Hematopoietic multipotent progenitor cell (in vitro differentiated cells): Measurements from ENCODE around the gene TMEM26. TPM values are rescaled to one million over a fixed set of nuclear protein-coding genes. Genes with fewer than 3 reads are reported as not detected.
A peak's percentile ranks its signal among the peaks of the same experiment; 100 is the strongest.

Source experiments
- DNase-seq, 3 donors: peaks; one replicate each; pipeline ENCODE4 v3.0.0-alpha.2; 2011 to 2015; ENCODE audit warnings: low read depth in 2 of 3, low spot score in 2 of 3
- total RNA-seq: library from RNA; depleted of rRNA; stranded (reverse); fragments of >200 nt; gene quantifications from one replicate; pipeline ENCODE4 v1.2.3, GENCODE V29; 2012

The TMEM26 gene
- total RNA-seq, 1 donor = under 0.01 TPM

- no peak for DNase-seq
Measured at GRCh38 chr10:61463035-61463909, 10.1 kb upstream of the TMEM26 start.

- DNase-seq = no peak
Measured at GRCh38 chr10:61460835-61461234, 7.7 kb upstream of the TMEM26 start.

DNA sequence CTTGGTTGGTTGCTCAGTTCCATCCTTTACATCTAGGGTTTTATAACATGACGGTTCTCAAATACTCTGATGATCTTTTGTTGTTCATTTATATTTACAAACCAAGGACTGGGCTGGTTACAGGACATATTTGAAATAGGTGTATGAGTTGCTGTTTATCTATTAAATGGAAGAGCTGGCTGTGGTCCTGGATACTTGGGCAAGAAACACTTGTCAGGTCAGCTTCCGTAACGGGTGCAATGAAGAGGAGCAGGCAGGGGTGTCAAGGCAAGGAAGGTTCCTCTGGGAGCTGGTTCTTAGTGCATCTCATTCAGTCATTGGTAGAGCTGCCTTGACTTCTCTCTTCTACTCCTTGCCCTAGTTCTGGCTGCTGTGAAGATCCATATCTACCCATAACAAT is 4.8 kb upstream of the TMEM26 start:
- no peak for DNase-seq

DNA sequence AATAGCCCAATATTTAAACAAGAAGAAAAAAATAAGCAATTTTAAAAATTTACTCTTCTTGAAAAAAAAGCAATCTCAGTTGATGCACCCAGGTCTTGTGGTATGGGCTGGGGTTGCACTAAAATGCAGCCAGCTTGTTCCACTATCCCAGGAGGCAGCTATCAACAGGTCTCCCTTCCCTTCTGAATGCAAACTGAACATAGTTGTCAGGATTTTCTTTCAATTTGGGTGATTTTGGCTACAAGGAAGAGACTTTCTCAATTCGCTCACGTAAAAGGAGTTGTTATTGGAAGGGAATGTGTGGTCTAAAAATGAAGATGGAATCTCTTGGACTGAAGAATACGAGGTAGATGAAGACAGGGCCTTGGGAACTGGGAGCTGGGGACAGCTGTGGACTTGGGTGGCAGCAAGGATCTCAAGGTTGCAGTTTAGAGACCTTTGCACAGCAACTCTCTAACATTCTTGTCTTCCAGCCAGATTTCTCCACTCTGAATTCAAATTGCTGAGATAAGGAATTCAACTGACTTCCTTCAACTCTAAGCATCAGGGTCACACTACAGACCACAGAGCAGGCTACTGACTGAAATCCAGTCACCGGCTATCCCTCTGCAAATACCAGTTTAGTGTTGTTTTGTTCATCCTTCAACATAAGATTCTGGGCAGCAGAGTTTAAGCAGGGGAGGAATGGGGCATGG is 3.1 kb upstream of the TMEM26 start:
- no peak for DNase-seq

DNA sequence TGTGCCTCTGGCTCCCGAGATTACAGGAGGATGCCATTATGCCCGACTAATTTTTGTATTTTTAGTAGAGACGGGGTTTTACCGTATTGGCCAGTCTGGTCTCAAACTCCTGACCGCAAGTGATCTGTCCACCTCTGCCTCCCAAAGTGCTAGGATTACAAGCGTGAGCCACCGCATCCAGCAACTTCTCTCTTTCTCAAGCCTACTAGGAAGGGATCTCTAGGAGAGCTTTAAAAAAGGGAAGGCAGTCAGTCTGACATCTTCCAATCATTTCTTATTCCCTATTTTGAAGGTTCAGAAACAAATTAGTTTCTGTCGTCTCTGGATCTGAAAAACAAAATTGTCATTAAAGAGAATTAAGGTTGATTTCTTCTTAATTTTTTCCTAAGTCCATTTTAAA is 2.5 kb upstream of the TMEM26 start:
- DNase-seq = no peak

- DNase-seq = no peak
Measured at GRCh38 chr10:61454541-61454940, 1.4 kb upstream of the TMEM26 start.

DNA sequence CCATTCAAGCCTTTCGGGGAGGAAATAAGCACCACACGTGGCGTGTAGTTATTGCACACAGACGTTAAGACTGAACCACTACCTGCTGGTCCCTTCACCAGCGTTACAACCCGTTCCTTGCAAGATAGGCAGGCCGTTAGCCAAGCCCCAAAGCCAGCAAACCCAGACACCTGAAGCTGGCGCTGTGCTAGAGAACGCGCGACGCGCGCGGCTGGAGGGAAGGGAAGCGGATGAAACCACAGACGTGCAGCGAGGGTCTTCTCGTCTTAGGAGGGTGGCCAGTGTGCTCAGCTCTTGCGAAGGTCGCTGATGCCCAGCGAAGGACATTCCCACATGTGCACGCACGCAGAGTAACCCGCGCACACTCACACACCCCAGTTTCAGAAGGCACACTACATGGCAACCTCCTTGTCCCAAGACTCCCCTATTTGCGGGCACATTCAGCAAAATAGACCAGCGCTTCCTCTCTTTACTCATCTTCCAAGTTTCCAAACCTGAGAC is 980 bp downstream of the TMEM26 start:
- peak in 2 of 3 donors; percentile 21 to 48 for DNase-seq

DNA sequence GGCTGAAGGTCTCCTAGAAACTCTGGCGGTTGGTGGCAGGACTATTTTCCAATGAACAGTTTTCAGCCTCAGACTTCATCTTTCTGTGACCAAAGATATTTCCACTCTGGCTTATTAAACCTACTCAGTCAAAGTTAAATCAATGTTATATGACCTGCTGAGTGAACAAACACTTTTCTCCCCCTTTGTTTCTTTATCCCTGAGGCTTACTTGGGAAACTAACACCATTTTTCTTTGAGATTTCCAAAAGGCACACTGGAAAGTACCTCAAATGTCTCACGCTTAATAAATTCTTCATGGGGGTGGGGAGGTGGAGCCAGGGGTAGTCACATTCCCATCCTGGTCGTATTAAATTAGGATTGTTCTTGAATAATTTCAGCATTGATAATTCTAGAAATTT is 1.8 kb downstream of the TMEM26 start:
- no peak for DNase-seq

GRCh38 chr10:61448841-61449600 is 4.2 kb downstream of the TMEM26 start:
- DNase-seq = no peak

- no peak for DNase-seq
Measured at GRCh38 chr10:61448091-61448490, 5.1 kb downstream of the TMEM26 start.

DNA sequence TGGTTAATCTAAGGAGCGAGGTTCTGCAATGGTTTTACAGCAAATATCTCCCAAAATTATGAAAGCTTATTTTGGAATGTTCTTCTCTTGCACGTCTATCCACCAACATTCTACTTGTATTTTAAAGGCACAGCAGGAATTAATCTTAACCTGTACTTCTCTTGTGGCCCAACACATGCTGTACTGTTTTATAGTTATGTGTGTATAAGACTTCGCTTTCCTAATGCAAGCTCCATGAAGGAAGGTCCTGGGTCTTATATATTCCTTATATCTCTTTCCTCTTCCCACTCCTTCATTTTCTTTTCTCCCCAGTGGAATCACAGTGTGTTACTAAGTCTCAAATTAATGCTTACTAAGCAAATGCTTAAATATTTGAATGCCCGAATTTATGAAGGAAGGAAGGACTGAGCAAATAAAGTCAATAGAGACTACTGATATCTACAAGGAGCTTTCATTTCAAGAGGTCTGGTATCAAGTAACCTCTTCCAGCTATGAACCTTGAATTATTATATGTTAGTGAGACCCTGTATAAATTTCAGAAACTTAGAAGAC is 14.0 kb downstream of the TMEM26 start:
- no peak for DNase-seq

GRCh38 chr10:61438141-61438988 is 14.8 kb downstream of the TMEM26 start:
- DNase-seq = no peak

GRCh38 chr10:61423178-61423577 is 30.0 kb downstream of the TMEM26 start:
- no peak for DNase-seq

DNA sequence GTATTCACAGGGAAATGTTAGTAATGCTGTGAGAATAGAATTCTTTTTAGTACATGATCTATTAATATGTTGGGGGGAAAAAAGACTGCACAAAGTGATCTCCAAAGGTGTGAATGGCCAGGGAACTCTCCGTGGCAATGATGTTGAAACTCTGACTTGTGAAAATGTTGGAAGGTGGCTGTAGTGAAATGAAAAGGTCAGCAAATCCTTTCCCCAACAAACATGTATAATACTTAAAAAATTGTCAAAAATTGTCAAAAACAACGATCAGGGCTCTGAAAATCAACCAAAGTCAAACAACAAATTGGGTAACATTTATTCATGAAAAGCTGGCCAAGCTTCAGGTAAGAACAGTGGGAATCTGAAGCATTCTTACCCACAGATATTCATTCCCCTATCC is 35.5 kb downstream of the TMEM26 start:
- no peak for DNase-seq

DNA sequence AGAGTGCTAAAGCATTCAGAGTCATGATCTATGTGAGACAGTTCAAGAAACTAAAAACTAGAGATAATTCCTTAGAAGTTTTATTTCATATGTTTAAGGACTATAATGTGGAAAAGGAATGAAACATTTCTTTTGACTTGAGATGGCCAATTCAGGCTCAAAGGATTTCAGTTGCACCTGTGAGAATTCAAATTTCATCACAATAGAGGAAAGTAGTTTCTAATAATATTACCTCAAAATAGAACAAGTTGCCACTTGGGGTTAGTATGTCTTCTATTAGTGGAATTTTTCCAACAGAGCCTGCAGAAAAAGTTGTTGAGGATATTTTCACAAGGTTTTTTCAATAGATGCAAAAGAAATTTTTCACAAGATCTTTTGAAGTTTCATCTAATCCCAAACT is 37.4 kb downstream of the TMEM26 start:
- no peak for DNase-seq

DNA sequence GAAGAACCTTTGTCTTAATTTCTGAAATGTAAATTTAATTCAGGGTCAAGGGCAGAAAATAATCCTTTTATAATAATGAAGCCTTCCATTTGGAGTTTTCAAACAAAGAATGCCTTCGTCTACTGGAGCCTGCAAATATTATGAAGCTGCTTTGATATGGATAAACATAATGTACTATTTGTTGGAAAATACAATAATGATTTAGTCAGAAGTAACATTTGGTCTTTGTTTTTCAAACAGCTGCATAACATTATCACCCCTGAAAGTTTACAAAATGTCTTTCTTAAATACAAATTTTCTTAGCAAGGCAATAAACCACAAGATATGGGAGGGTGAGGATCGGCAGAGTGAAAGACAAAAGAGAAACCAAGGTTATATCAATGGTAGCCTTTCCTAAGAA is 41.5 kb downstream of the TMEM26 start:
- DNase-seq = no peak

GRCh38 chr10:61410353-61411070 is 42.7 kb downstream of the TMEM26 start:
- no peak for DNase-seq

DNA sequence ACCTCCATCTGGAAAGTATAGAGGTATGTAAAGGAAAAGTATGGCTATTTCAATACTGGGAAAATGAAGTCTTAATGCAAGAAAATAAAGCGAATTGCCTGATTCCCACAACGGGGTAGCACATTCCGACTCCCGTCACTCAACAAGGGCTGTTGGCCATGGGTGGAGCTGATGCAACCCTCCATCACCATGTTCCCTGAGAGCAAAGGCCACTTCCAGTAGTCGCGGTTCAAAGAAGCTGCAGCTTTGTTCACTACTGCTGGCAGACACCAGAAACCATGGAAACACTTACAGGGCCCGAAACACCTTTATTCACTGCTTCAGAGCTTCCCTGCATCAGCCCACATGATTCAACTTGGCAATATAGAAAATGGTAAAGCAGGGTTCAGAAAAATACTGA is 44.0 kb downstream of the TMEM26 start:
- DNase-seq = no peak

GRCh38 chr10:61408105-61408504 is 45.1 kb downstream of the TMEM26 start:
- no peak for DNase-seq
